Measurements from ENCODE around the gene HDAC4. TPM values are rescaled to one million over a fixed set of nuclear protein-coding genes. Genes with fewer than 3 reads are reported as not detected.

Gene HDAC4
- polyA plus RNA-seq, 1 donor (not counting 4 experiments of a cell fraction or from before 2014, with no cell fraction given), result 2.9 TPM

DNA sequence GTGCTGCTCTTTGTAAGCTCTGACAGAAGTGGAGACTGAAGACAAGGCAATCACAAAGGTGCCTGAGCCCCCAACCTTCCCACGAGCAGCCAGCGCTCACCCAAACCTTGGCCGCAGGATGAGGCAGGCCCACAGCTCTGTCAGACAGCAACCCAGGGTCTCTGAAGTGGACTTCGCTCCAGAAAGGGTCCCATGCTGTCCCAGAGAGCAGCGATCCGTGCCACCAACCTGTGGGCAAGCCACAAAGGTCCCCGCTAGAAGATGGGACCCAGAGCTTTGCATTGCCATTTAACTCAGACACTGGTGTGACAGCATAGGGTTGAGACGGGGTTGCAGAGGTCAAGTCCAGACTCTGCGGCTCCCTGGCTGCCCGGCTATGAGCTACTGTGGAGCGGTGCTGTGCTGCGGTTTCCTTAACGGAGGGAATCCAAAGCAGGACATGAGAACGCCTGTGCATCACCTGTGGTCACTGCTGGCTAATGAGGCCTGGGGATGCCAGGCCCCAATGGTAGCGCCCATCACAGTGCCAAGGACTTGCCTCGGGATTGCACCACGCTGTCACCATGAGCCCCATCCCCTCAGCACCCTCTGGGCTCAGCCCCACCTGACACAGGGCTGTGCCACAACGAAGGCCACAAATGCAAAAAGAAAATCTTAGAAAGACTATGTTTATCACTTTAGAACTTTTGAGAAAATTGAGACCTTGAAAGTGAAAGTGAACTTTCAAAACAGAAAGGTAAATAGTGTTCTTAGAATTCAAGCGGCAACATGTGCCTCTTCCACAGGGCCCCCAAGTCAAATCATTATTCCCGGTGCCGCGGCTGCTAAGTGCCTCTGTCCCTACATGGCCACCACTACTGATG lies 103.4 kb downstream of the HDAC4 start:
- Histone ChIP-seq H2AFZ (ENCODE audit: control insufficient read depth, low read length) (no peak overlapping the region), H3K4me3 (ENCODE audit: control insufficient read depth in 2 of 3, extremely low read depth in 1 of 3, insufficient read depth in 2 of 3, low read depth in 1 of 3, low read length in 3 of 3) (no peak overlapping the region), H3K9ac (ENCODE audit: control insufficient read depth, extremely low read depth, insufficient read depth, low read length) (no peak overlapping the region), H3K4me2 (ENCODE audit: control insufficient read depth, extremely low read depth, insufficient read depth, low read depth, low read length) (no peak overlapping the region), H3K27ac (ENCODE audit: control insufficient read depth, insufficient read depth, low read length) (no peak overlapping the region), H3K9me3 (ENCODE audit: control insufficient read depth, low read depth, low read length) (no peaks in the 10 kb centered on the region), H3K27me3 (ENCODE audit: control insufficient read depth, extremely low read depth, insufficient read depth, low read length) (no peaks in the 10 kb centered on the region), H3K79me2 (ENCODE audit: control insufficient read depth, insufficient read depth, low read length) (no peaks in the 10 kb centered on the region), H3K9me1 (ENCODE audit: control insufficient read depth, extremely low read depth, insufficient read depth, low read length) (no peaks in the 10 kb centered on the region), H3K36me3 (ENCODE audit: control insufficient read depth in 2 of 2, extremely low read depth in 1 of 2, insufficient read depth in 2 of 2, low read length in 2 of 2) (no peaks in the 10 kb centered on the region), H3K4me1 (ENCODE audit: control insufficient read depth, extremely low read depth, insufficient read depth, low read length) (no peaks in the 10 kb centered on the region), H4K20me1 (ENCODE audit: control insufficient read depth, extremely low read depth, insufficient read depth, low read length) (peaks cover 7% of the 10 kb centered on the region)
- FAIRE-seq (no peak), DNase-seq (ENCODE audit: low read depth, low spot score) (no peak)
- dilution Hi-C loops (cut with MboI; ENCODE audit: extremely low pct_ligation_motif_present, low sequenced_read_pairs), result no loop called here
- no peak for TF ChIP-seq EZH2 (IDR thresholded peaks at IDR 0.05; ENCODE audit: low read length)
- TF ChIP-seq, protein P1, sequence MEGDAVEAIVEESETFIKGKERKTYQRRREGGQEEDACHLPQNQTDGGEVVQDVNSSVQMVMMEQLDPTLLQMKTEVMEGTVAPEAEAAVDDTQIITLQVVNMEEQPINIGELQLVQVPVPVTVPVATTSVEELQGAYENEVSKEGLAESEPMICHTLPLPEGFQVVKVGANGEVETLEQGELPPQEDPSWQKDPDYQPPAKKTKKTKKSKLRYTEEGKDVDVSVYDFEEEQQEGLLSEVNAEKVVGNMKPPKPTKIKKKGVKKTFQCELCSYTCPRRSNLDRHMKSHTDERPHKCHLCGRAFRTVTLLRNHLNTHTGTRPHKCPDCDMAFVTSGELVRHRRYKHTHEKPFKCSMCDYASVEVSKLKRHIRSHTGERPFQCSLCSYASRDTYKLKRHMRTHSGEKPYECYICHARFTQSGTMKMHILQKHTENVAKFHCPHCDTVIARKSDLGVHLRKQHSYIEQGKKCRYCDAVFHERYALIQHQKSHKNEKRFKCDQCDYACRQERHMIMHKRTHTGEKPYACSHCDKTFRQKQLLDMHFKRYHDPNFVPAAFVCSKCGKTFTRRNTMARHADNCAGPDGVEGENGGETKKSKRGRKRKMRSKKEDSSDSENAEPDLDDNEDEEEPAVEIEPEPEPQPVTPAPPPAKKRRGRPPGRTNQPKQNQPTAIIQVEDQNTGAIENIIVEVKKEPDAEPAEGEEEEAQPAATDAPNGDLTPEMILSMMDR (optimal IDR thresholded peaks at IDR 0.05 in 1 of 3, IDR thresholded peaks at IDR 0.05 in 1 of 3, conservative IDR thresholded peaks at IDR 0.05 in 1 of 3; ENCODE audit: extremely low read depth in 1 of 3, insufficient read depth in 2 of 3, low read length in 3 of 3), result no peak

DNA sequence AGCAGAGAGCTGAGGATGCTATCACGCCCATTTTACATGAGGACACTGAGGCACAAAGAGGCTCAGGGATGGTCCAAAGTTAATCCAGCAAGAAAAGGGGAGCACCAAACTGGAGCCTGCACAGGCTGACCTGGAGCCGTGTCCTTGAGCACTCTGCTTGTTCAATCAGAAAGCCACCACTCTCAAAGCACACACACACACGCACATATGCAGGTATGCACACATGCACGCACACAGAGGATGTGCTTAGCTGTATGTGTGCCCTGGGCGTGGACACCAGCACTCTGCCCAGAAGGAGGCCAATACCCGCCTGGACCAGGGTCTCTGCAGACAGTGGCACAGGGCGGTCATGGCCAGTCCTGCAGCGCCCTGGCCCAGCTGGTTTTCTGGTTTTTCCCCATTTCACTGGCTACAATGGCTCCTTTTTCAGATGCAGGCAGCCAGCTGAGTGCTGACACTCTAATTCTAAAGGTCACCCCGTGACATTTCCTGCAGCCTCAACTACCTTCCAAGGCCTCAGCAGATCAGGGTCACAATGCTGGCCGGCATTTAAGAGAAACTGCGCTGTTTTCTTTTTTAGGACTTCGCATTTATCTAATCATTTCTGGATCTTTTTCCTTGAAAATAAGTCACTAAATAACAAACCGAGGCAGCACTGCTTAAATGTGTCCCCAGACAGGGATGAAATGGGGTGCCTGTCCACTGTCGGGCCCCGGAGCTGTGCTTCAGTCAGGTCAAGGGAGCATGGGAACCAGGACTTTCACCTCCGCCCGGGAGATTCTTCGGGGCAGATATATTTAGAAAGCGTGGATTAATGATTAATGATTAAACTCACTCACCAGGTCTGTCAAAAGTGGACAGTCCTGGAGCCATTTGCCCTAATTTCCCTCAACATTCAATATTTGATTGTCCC lies 104.5 kb downstream of the HDAC4 start:
- H2AFZ ChIP-seq (ENCODE audit: control insufficient read depth, low read length), result no peak overlapping the region
- no peak overlapping the region for H3K9ac ChIP-seq (ENCODE audit: control insufficient read depth, extremely low read depth, insufficient read depth, low read length)
- no peak overlapping the region for H3K27ac ChIP-seq (ENCODE audit: control insufficient read depth, insufficient read depth, low read length)
- no peaks in the 10 kb centered on the region for H3K9me1 ChIP-seq (ENCODE audit: control insufficient read depth, extremely low read depth, insufficient read depth, low read length)
- FAIRE-seq (no peak), DNase-seq (ENCODE audit: low read depth, low spot score) (no peak)
- H3K36me3 ChIP-seq (ENCODE audit: control insufficient read depth in 2 of 2, extremely low read depth in 1 of 2, insufficient read depth in 2 of 2, low read length in 2 of 2), result no peaks in the 10 kb centered on the region
- dilution Hi-C loops (cut with MboI; ENCODE audit: extremely low pct_ligation_motif_present, low sequenced_read_pairs), result no loop called here
- H3K79me2 ChIP-seq (ENCODE audit: control insufficient read depth, insufficient read depth, low read length), result no peaks in the 10 kb centered on the region
- H3K4me3 ChIP-seq (ENCODE audit: control insufficient read depth in 2 of 3, extremely low read depth in 1 of 3, insufficient read depth in 2 of 3, low read depth in 1 of 3, low read length in 3 of 3), result no peak overlapping the region
- no peak overlapping the region for H3K4me2 ChIP-seq (ENCODE audit: control insufficient read depth, extremely low read depth, insufficient read depth, low read depth, low read length)
- no peaks in the 10 kb centered on the region for H3K27me3 ChIP-seq (ENCODE audit: control insufficient read depth, extremely low read depth, insufficient read depth, low read length)
- no peaks in the 10 kb centered on the region for H3K9me3 ChIP-seq (ENCODE audit: control insufficient read depth, low read depth, low read length)
- no peak for TF ChIP-seq EZH2 (IDR thresholded peaks at IDR 0.05; ENCODE audit: low read length)
- TF ChIP-seq, protein P1 (optimal IDR thresholded peaks at IDR 0.05 in 1 of 3, IDR thresholded peaks at IDR 0.05 in 1 of 3, conservative IDR thresholded peaks at IDR 0.05 in 1 of 3; ENCODE audit: extremely low read depth in 1 of 3, insufficient read depth in 2 of 3, low read length in 3 of 3), result no peak
- peaks cover under 1% of the 10 kb centered on the region for H3K4me1 ChIP-seq (ENCODE audit: control insufficient read depth, extremely low read depth, insufficient read depth, low read length)
- H4K20me1 ChIP-seq (ENCODE audit: control insufficient read depth, extremely low read depth, insufficient read depth, low read length), result peaks cover 7% of the 10 kb centered on the region
